Fibroblast of peridontal ligament (primary cell): ENCODE results near the gene LRRC7.
"Not testable (repeated sequence)": the region's sequence is repeated elsewhere in the genome, so short reads cannot be mapped to it uniquely, and the experiment has no call there.

ENCODE experiments used
- DNase-seq: peaks from one replicate; pipeline ENCODE4 v3.0.0-alpha.2; 2010; ENCODE audit errors: extremely low read depth

The LRRC7 gene

GRCh38 chr1:69697340-69697739 lies 129.6 kb downstream of the LRRC7 start:
- no peak for DNase-seq

GRCh38 chr1:69700770-69701169 lies 133.0 kb downstream of the LRRC7 start:
- DNase-seq, result peak; percentile 15

- DNase-seq, result no peak
Measured at GRCh38 chr1:69702085-69702484, 134.4 kb downstream of the LRRC7 start.

- DNase-seq, result no peak
Measured at GRCh38 chr1:69706473-69706872, 138.8 kb downstream of the LRRC7 start.

GRCh38 chr1:69707103-69707502 lies 139.4 kb downstream of the LRRC7 start:
- no peak for DNase-seq

- DNase-seq, result peak; percentile 27
Measured at GRCh38 chr1:69710484-69711189, 142.9 kb downstream of the LRRC7 start.

GRCh38 chr1:69711190-69711930 lies 143.6 kb downstream of the LRRC7 start:
- DNase-seq, result peak; percentile 8

- DNase-seq, result not testable (repeated sequence)
Measured at GRCh38 chr1:69717834-69718233, 150.1 kb downstream of the LRRC7 start.

GRCh38 chr1:69728206-69728605 lies 160.5 kb downstream of the LRRC7 start:
- no peak for DNase-seq

- DNase-seq, result no peak
Measured at GRCh38 chr1:69733061-69733460, 165.3 kb downstream of the LRRC7 start.

- DNase-seq, result peak; percentile 89
Measured at GRCh38 chr1:69737527-69738185, 169.9 kb downstream of the LRRC7 start.

GRCh38 chr1:69738458-69739250 lies 170.9 kb downstream of the LRRC7 start:
- no peak for DNase-seq

- DNase-seq, result no peak
Measured at GRCh38 chr1:69739251-69739605, 171.5 kb downstream of the LRRC7 start.

- no peak for DNase-seq
Measured at GRCh38 chr1:69743146-69743545, 175.4 kb downstream of the LRRC7 start.

- no peak for DNase-seq
Measured at GRCh38 chr1:69744381-69744780, 176.7 kb downstream of the LRRC7 start.

GRCh38 chr1:69747207-69747606 lies 179.5 kb downstream of the LRRC7 start:
- no peak for DNase-seq

- no peak for DNase-seq
Measured at GRCh38 chr1:69750638-69751037, 182.9 kb downstream of the LRRC7 start.

GRCh38 chr1:69752831-69753230 lies 185.1 kb downstream of the LRRC7 start:
- DNase-seq, result no peak

GRCh38 chr1:69754521-69754920 lies 186.8 kb downstream of the LRRC7 start:
- no peak for DNase-seq

GRCh38 chr1:69755647-69756046 lies 187.9 kb downstream of the LRRC7 start:
- no peak for DNase-seq

- peak; percentile 14 for DNase-seq
Measured at GRCh38 chr1:69765951-69766350, 198.2 kb downstream of the LRRC7 start.
